C4-2B (cell line): ENCODE data around the gene TMEM167A.
"Not testable (repeated sequence)": the region's sequence is repeated elsewhere in the genome, so short reads cannot be mapped to it uniquely, and the experiment has no call there.

Experiments used
- H3K27ac ChIP-seq: fragments of 450-650 bp; 2 replicates; pipeline ENCODE4 v1.5.1; 2017
- ZFX ChIP-seq: fragments of 450-650 bp; IDR thresholded peaks from 2 replicates; pipeline ENCODE4 v1.6.1; 2017
- TF ChIP-seq, protein P1 (sequence below): fragments of 450-650 bp; conservative IDR thresholded peaks from 2 replicates; pipeline ENCODE4 v1.5.1; 2017; ENCODE audit warnings: mild to moderate bottlenecking

Gene TMEM167A

DNA sequence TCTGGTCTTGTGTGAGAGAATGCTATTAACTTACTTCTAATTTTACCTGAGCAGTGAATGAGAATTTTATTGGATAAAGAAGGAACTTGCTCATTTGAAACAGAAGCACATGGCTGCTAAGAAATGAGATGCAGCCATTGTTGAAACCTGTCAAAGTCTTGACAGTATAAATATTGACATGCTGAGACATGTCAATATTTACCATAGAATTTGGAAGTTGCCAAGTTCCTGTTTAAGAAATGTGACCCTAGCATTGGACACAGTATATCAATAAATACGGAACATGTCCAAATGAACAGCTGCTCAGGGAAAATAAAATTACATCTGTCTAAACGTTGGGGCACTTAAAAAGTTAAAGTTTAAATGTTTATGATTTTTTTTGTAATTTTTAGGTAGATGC is 7.9 kb upstream of the TMEM167A start:
- H3K27ac ChIP-seq, result no peak overlapping the region
- TF ChIP-seq, protein P1, sequence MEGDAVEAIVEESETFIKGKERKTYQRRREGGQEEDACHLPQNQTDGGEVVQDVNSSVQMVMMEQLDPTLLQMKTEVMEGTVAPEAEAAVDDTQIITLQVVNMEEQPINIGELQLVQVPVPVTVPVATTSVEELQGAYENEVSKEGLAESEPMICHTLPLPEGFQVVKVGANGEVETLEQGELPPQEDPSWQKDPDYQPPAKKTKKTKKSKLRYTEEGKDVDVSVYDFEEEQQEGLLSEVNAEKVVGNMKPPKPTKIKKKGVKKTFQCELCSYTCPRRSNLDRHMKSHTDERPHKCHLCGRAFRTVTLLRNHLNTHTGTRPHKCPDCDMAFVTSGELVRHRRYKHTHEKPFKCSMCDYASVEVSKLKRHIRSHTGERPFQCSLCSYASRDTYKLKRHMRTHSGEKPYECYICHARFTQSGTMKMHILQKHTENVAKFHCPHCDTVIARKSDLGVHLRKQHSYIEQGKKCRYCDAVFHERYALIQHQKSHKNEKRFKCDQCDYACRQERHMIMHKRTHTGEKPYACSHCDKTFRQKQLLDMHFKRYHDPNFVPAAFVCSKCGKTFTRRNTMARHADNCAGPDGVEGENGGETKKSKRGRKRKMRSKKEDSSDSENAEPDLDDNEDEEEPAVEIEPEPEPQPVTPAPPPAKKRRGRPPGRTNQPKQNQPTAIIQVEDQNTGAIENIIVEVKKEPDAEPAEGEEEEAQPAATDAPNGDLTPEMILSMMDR, result no peak
- TF ChIP-seq ZFX, result no peak

DNA sequence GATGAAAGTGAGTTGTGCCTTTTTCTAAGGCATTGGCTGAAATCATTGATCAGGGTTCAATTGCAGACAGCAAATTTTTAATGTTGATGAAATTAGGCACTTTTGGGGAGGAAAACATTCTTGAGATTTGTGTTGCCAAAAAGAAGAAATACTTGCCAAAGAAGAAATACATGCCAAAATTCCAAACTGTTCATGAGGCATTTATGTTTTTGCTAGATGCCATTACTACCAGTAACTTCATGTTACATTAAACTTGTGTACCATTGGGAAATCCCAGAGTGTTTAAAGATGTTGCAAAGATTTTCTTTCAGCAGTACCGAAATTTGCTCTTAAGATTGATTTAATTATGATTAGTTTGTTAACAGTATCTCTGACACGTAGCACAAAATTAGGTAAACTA is 7.1 kb upstream of the TMEM167A start:
- no peak for TF ChIP-seq ZFX
- TF ChIP-seq, protein P1, result no peak
- H3K27ac ChIP-seq, result no peak overlapping the region

DNA sequence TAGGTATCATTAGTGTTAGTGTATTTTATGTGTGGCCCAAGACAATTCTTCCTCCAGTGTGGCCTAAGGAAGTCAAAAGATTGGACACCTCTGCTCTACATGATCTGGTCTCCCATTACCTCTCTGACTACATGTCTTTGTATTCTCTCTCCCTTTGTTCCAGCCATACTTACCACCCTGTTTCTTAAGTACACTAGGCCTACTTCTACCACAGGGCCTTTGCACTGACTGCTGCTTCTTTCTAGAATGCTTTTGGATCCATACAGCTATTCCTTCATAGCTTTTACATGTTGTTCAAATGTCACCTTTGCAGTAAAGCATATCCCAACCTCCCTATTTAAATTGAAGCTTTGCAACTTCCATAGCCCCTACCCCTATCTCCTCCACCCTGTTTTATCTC is 5.6 kb upstream of the TMEM167A start:
- TF ChIP-seq ZFX, result no peak
- TF ChIP-seq, protein P1, result no peak

DNA sequence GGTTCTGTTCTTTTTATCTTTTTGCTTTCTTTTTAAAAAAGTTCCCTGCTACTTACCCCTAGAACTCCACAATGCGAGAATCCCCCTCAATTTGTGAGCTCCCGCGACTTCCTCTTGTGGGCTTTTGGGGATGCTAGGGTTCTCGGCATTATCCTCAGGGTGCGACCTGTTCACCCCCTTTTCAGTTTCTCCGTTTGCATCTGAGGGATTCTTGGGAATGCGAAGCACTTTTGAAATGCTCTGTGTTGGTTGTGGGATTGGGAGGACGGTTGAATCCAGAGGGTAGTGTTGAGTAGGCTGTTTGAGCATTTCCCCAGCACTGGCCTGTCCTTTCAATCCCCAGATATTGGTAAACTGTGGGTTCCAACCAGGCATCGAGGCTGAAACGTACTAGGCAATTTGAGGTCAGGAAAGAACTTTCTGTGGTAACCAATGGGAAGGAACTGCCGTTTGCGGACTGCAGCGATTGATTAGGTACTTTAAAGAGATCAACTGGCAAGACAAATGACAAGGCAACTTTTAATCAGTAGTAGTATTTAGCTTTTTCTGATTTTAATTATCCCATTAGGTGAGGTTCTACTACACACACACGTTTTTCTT is 568 bp upstream of the TMEM167A start:
- TF ChIP-seq ZFX, result 0 out of 2 replicates have a peak, but pooled peaks have one; percentile 2
- TF ChIP-seq, protein P1, result no peak

More for the DNA sequence above, 5.6 kb upstream of the TMEM167A start:
- no peak overlapping the region for H3K27ac ChIP-seq

DNA sequence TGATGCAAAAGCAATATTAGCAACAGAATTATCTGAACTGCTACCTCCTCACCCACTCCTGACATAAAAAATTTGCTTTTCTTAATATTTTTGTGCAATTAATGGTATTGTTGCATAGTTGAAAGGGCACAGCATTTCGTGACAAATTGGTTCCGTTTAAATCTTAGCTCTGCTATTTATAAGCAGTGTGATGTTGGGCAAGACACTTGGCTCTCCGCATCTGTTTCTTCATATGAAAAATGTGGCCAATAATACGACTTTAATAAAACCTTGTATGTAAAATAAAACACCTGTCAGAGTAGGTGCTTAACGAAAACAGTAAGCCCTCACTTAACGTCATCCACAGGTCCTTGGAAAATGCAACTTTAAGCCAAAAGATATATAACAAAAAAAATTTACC is 4.2 kb downstream of the TMEM167A start:
- no peak overlapping the region for H3K27ac ChIP-seq
- TF ChIP-seq, protein P1, result no peak
- no peak for TF ChIP-seq ZFX

More for the DNA sequence above, 568 bp upstream of the TMEM167A start:
- peak overlapping the region; percentile 88 for H3K27ac ChIP-seq

DNA sequence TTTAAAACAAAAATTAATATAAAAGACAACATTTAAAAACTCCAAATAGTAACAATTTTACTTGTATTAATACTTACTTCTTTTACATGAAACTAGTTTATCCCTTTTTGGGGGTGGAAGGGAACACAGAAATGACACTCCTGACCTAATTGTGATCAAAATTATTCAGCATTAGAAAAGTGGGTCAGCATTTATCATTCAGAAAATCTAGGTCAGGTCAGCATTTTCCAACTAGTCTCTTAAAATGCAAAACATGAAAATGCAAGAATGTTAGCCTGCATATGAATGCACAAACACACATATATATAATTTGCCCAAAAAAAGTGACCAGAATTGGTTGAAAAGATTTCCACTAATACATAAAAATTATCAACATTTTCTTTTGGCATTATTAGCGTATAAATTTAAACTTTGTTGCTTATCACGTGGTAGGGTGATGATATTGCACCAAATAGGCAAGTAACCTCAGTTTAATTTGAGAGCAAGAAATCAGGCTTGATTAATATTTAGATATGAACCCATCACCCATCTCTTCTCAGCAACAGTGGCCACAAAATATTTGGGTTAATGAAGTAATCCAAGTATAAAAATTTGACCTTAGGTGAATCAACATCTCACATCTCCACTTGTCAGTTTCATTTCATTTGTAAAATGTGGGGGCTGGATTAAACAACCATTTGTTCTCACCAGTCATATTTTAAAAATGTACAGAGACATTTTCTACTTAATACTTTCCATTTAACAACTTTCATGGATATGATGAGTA is 5.7 kb downstream of the TMEM167A start:
- H3K27ac ChIP-seq, result no peak overlapping the region
- TF ChIP-seq, protein P1, result no peak
- TF ChIP-seq ZFX, result no peak

DNA sequence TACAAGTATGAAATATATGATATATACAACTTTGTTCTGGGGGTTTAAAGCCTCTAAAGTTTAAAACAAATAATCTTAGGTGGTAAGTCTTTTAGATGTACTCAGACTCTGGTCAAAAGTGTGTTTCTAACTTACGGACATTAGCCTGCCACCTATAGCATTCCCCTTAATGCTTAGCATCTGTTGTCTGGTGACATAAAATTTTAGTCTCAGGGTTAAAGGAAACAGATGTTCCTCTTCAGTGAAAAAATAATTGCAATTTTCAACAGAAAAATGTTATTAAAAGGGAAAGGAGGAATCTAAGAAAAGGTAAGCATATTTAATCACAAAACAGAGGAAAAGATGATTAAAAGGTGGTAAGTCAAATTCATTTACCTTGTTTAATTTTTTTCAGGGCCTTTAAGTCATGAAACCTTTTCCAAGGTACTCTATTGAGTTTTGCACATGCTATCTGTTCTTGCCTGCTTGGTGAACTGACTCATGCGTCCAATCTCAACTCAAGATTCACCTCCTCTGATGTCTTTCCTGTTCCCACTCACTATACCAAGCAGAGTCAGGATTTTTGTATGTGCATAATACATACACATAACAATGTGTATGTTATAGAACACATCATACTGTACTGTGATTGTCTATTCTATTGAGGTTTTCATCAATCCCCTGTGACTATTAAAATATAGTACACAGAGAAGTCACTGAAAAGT is 7.9 kb downstream of the TMEM167A start:
- TF ChIP-seq, protein P1, result no peak
- no peak for TF ChIP-seq ZFX
- no peak overlapping the region for H3K27ac ChIP-seq

DNA sequence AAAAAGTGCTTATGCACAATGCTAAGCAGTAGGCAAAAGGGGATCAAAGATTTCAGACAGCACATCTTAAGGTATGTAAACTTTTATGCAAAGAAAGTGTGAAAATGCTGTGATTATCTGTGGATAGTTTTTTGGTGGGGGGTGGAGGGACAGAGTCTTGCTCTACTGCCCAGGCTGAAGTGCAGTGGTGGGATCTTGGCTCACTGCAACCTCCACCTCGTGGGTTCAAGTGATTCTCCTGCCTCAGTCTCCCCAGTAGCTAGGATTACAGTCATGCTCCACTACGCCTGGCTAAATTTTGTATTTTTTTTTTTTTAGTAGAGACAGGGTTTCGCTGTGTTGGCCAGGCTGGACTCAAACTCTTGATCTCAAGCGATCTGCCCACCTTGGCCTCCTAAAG is 9.8 kb downstream of the TMEM167A start:
- not testable (repeated sequence) for H3K27ac ChIP-seq
